Occipital lobe (tissue), 2 donors: Measurements from ENCODE around the gene NPC1L1. TPM values are rescaled to one million over a fixed set of nuclear protein-coding genes. Genes with fewer than 3 reads are reported as not detected.
"Not testable (repeated sequence)": the region's sequence is repeated elsewhere in the genome, so short reads cannot be mapped to it uniquely, and the experiment has no call there.

ENCODE experiments used
- DNase-seq: peaks from one replicate; lab custom pipeline; 2025; lab: John Stamatoyannopoulos, UW
- total RNA-seq: library from RNA; depleted of rRNA; stranded (reverse); fragments of >200 nt; gene quantifications from one replicate; pipeline ENCODE4 v1.2.3, GENCODE V29; 2014

The NPC1L1 gene
- total RNA-seq, 1 donor from 2014 or later: 0.16 TPM

DNA sequence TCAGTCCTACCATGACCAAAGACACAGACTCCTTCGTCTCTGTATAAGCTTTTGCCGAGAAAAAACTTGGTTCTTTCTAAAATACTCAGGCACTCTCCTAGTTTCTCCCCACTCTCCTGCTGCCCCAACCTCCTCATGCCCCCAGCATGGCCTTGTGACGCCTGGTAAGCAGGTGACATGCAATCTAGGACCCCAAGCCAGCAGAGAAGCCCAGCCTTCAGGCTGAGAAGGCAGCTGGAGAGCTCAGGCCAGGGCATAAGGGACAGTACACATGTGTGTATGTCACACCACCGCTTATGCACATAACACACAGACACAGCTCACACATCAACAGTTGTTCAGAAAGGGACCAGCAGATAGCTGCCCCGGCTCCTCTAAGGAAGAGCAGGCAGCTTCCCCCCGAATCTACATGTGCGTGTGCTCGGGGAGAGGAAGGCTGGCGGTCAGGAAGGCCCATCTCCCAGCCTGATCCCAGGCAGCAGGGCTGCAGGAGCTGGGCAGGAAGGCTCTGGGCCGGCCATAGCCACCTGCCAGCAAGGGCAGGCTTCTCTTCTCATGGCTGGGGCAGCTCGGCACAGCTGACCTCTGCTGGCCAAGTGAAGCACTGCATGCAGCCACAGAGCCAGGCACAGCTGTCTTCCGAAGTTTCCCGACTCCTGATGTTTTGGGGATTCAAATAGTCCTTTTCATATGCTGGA is 24.1 kb upstream of the NPC1L1 start:
- DNase-seq: peak; percentile 45

DNA sequence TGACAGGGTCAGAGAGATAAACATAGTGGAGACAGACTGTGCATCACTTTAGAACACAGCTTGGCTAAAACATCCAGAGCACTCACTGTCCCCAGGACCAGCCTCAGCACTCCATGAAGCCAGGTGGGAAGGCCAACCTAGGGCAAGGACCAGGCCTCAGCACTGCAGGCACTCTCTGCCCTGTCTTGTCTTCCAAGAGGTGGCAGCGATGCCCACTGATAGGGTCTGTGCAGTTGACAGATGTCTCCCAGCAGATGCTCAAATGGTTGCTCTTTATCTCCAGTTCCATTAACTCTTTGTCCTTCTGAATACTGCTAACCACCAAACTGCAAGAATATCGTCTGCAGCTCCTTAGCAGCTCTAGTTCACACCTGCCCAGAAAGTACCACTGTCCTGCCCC is 23.5 kb upstream of the NPC1L1 start:
- DNase-seq: no peak

DNA sequence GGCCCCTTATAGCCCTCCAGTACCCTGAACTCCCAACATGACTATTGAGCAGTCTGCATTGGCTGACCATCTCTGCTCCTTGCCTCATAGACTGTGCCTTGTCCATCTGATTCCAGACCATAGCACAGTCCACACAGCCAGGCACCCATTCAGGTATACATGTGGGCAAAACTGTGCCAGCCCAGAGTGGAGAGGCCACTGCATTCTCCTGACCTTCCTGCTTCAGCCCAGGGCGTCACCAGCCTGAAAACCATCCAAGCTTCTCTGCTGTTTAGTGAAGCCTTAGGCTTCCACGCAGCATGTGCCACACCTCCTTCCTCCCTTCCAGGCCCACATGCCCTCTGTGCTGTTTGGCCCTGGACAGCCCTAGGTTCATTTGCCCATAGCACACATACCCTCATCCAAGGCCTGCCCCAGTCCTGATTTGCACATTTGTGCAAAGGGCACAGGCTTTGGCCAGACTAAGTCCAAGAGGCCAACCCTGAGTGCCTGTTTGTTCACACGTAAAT is 22.1 kb upstream of the NPC1L1 start:
- no peak for DNase-seq

GRCh38 chr7:44562622-44562962 is 21.5 kb upstream of the NPC1L1 start:
- DNase-seq: not testable (repeated sequence)

DNA sequence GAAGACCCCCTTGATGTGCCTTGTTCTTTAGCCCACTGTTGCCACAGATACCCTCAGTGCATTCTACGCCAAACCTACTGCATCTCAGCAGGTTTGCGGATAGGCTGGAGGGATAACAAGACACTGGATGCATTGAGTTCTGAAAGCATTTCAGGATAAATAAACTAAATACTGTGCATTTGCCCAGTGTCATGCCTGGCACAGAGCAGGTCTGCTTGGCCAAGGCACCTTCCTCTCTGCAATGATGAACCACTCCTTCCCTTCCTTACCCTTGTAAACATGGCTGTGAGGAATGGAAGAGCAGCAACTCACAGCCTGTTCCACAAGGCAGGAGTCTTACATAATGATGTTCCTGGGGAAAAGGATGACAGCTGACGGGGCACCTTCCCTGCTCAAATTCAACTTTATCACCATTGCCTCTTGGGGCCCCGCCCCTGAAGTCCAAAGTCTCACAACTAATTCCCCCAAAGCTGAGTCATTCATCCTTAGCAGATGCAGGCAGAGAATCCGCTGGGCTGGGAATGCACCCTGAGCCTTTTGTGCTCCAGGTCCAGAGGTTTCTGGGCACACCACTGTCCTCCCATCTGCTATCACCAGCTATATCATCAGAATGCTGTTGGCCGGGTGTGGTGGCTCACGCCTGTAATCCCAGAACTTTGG is 21.0 kb upstream of the NPC1L1 start:
- no peak for DNase-seq

DNA sequence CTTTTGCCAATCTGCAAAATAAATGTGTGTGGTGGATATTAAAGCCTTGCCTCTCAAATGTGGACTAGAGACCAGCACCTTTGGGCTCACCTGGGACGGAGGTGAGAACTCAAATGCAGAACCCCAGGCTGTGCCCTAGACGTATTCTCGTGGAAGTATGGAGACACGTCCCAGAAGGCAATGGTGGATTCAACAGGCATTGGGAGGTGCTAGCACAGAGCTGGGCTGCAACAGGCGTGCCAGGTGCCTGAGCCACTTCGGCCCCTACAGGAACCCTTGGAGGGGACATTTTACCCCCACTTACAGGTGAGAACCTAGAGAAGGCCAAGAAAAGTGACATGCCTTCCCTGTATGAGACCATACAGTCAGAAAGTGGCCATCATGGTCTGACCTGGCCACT is 20.4 kb upstream of the NPC1L1 start:
- no peak for DNase-seq

- no peak for DNase-seq
Observed at GRCh38 chr7:44559485-44559884, 18.4 kb upstream of the NPC1L1 start.

- no peak for DNase-seq
Observed at GRCh38 chr7:44557485-44557884, 16.4 kb upstream of the NPC1L1 start.

- DNase-seq: no peak
Observed at GRCh38 chr7:44555350-44555749, 14.2 kb upstream of the NPC1L1 start.

GRCh38 chr7:44552473-44553005 is 11.4 kb upstream of the NPC1L1 start:
- DNase-seq: not testable (repeated sequence)

DNA sequence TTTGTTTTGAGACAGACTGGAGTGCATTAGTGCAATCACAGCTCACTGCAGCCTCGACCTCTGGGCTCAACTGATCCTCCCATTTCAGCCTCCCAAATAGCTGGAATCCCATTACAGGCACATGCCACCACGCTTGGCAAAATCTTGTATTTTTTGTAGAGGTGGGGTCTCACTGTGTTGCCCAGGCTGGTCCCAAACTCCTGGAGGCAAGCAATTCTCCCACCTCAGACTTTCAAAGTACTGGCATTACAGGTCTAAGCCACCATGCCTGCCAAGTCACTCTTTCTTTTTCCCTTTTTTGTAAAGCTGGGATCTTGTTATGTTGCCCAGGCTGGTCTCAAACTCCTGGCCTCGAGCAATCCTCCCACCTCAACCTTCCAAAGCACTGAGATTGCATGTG is 8.3 kb upstream of the NPC1L1 start:
- no peak for DNase-seq

DNA sequence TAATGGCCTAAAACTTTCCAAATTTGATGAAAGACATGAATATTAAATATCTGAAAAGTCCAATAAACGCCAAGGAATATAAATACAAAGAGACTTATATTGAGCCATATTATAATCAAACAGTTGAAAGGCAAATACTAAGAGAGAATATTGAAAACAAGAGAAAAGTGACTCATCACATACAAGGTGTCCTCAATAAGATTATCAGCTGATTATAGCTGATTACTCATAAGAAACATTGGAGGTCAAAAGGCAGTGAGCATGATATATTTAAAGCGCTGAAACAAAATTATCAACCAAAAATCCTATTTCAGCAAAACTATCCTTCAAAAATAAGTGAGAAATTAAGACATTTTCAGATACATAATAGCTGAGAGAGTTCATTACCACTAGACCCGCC is 7.8 kb upstream of the NPC1L1 start:
- DNase-seq: no peak

DNA sequence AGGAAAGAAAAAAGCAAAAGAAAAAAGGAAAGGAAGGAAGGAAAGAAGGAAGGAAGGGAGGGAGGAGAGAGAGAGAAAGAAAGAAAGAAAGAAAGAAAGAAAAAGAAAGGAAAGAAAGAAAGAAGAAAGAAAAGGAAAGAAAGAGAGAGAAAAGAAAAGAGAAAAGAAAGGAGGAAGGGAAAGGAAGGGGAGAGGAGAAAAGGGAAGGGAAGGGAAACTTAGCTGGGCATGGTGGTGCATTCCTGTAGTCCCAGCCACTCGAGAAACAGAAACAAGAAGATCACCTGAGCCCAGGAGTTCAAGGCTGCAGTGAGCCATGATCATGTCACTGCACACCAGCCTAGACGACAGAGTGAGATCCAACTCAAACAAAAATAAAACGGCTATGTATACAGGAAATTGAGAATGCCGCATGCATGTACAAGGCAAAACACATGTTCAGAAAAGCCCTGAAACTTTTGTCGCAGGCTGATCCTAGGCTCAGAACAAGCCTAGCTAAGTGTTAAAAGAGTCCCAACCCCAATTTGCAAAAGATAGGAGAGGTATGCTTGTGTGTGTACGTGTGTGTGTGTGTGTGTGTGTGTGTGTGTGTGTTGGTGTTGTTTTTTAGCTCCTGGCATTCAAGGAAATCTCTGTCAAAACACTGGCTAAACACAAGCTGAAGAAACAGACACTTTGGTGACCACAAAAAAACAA is 6.6 kb upstream of the NPC1L1 start:
- no peak for DNase-seq

GRCh38 chr7:44541876-44542610 is 913 bp upstream of the NPC1L1 start:
- no peak for DNase-seq

DNA sequence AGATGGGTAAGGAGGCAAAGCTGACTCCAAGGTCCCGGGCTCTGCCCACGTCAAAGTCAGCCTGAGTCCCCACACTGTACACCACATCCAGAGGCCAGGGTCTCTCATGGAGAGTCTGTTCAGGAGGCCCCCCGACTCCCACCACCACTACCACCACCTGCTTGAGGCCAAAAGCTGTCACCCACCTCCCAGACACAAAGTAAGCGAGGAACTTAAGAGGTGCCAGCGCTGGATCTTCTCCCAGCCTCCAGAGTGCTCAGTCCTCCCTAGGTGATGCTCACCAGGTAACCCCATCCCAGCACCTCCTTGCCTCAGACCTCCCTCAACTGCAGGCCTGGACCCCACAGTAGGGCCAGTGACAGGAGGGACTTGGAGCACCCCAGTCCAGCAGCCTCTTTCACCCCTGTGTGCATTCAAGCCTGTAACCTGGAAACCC is 520 bp downstream of the NPC1L1 start:
- no peak for DNase-seq

- DNase-seq: no peak
Observed at GRCh38 chr7:44539669-44540506, 1.2 kb downstream of the NPC1L1 start.

- DNase-seq: no peak
Observed at GRCh38 chr7:44538798-44539668, 2.1 kb downstream of the NPC1L1 start.

- DNase-seq: no peak
Observed at GRCh38 chr7:44538093-44538797, 2.9 kb downstream of the NPC1L1 start.

DNA sequence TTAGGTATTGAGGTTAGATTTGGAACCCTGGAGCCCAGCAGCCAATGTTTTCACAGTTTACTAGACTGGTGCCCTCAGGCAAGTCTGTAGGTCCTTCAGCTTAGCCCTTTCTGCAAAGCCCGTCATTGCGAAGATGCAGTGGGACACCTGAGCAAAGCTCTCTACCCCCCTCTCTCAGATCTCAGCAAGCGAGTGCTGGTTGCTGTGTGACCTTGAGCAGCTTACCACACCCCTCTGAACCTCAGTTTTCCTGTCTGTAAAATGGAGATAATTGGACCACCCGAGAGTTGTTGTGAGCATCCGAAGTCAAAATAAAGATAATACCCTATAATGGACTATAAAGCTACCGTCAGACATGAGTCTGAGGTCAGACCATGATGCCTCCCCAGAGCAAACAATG is 3.7 kb downstream of the NPC1L1 start:
- DNase-seq: no peak
